ENCODE data around the gene NEDD9.

NEDD9 gene

DNA sequence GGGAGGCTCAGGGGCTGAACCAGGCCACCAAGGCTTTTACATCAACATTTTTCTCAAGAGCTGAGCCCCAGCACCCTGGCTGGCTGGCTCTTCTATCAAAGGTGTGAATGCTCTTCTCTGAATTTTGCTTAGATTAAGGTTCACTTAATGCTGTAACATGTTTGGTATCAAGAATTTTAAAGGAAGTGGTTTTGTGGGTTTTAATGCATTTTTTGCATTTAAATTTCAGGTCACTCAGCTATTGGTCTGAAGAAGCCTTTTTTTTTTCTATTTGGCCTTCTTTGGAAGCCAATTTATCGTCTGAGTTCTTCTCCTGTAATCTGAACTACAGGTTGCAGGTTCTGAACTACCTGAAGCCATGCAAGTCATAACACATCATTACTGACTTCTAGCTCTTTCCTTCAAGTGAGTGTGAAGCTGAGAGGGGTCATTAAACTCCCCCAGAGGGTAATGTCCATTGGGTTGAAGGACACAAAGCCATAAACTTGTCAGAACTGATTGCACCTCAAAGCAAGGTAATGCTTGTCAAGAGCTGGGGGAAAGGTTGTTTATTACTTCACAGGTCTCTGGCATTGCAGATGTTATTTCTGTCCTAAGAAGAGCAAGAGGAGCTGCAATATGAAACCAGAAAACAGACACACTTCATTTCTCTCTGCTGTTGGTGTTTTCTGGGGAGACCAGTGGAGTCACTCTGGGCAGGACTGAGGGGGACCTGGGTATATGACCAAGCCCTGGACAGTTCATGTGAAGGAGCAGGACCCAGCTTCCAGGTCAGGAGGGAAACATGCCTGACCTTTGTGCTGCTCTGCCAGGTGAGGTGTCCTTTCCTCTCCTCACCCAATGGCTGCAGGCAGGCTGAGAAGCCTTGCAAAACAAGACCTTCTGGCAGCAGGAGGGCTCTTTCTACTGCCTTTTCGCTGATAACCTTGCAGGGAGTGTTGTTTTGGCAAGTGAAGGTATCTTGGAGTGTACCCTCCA lies 26.1 kb upstream of the NEDD9 start:
- DNase-seq = no peak

DNA sequence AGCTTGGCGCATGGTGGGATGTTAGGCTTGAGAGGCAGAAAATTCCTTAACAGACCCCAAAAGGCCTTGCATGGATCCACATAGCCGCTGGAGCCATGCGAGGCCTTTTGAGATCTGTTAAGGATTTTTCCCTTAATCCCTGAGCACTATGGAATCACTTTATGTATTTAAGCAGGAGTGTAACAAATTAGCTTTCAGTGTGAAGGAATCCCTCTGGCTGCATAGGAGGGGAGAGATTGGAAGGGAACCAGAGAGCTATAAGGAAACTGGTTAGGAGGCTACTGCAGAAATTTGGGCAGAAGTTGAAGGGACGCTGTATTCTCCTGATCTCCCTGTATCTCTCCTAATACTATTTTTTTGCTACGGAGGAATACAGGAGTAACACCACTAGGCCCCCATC lies 23.1 kb upstream of the NEDD9 start:
- no peak for DNase-seq

DNA sequence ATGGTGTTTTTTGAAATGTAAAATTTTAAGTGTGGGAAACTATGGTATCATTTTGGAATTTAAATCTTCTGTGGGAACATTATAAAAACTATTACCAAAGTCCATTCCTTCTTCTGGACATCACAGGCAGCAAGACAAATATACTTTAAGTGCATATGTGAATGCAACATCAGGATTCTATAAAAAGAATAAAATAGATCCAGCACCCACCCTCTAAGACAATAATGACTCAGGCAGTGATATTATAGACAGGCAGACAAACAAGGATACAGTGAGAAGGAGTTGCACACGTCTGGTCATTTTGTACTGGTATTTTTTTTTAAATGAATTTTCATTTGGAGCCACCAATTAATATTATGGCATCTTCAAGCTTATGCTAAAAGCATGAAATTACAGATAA lies 21.1 kb upstream of the NEDD9 start:
- DNase-seq = no peak

DNA sequence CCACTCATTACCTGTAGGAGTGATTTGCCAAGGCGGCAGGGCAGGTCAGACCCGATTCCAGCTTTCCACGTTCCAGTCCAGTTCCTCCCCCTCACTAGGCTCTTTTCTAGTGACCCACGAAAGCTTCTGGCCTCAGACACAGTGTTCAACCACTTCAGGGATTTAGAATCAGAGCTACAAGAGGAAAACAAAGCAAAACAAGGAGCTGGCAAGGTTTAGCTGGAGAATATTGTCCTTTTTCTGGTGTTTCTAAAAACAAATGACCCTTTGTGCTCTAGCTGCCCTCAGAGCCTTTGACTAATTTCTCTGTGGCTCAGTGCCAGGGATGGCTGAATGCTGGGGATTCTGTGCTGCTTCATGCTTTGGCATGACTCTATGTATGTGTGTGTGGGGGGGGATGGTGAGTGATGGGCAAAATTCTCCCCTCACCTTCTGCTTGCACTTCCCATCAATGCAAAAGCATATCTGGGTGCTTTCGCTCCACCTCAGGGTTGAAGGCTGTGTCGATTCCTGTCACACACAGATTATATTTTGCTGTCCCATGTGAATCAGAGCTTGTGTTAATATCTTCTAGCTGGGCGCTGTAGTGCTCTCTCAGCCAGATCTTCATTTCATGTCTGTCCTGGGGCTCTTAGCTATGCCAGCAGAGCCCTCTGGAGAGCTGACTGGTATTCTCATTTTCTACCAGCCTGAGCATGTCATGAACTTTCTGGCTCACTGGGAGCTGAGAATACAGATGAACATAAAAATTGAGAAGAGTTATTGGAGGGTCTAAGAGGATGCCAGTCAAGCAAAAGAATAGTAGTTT lies 19.3 kb upstream of the NEDD9 start:
- no peak for DNase-seq

DNA sequence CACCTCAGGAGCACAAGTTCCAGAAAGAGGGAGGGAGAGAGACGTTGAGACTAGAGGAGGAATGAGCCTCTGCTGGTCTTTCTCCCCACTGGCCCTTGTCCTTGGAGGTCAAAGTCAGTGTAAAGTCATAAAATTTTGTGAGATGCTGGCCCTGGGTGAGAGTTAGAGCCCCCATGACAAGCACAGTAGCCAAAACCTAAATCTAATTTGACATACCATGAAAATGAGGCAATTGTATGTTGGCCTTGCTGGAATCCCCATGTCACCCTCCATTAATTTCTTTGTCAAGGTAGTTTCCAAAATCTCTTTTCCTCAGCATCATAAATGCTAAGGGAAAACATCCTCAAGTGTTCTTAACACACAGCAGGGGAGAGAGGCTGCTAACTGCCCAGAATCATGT lies 17.6 kb upstream of the NEDD9 start:
- DNase-seq = no peak

DNA sequence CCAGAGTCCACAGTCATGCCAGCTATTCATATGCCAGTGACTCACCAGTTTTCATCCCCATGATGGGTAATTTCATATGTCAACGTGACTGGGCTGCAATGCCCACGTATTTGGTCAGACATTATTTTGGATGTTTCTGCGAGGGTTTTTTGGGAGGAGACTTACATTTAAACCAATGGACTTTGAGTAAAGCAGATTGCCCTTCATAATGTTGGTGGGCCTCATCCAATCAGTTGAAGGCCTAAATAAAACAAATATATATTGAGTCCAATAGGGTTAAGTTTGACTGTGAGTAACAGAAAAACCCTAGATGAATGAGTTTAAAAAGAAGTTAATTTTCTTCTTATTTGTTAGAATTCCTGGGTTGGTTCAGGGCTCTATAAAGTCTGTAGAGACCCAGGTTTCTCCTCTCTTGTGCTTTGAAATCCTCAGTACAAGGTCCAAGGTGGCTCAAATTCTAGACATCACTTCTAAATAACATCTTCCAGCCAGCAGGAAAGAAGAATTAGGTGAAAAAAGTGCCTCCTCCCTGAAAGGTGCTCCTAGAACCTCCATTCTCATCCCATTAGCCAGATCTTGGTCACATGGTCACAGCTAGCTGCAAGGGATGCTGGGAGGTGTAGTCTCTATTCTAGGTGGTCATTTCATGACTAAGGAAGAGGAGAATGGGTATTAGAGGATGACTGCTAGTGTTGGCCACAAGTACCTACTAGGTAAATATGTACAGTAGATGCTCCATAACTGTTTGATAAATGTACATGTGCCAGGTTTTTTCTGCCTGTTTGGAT lies 16.7 kb upstream of the NEDD9 start:
- DNase-seq = peak in 2 of 4 experiments; percentile 9 to 13

DNA sequence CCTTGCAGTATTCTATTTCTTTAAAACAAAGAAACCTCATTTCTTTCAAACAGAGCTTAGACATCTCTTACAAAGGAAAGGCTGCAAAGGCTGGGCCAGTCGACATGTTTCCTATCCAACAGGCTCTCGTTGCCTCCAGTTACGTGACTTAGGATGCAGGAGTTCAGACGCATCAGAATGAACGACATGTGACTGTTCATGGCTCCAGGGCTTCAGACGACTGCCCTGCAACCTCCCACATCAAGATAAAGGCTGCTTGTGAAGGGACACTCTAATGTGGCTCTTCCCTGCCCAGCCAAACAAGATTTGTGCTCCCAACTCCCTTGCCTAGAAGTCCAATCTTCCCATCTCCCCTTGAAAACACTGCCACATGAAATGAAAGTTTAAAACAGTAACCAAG lies 14.3 kb upstream of the NEDD9 start:
- no peak for DNase-seq

DNA sequence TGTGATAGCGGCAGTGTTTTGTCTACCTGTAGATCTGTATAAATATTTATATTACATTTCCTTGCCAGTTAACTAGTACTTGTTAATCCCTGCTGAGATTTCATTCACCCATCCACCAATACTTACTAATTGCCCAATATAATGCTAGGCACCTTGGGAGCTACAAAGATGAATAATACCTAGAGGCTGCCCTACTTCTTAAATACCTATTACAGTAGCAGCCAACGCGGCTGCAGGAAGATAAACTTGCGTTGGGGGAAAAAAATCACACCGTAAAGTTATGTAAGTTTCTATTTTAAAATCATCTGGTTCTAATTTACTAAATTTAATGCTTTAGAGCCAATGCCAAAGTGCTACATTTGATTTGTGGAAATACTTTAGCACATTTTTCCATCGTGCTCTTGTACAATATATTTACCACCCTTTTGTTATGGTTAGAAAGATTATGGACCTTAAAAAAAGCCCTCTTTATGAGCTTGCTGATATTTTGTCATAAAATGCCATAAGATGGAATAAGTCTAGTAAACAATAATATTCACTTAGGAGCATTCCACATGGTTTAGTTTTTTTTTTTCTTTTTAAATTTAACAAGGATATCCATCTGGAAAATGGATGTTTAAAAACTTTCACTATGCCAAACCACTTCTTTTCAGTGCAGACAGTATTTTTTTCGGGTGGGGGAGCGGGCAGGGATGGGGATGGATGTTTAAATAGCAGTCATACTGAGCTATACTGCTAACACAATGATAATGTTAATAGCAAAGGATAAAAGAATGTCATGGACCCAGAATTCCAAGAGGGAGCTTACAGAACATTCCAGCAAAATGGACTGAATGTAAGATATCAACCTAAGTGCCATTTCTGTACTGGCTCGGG lies 13.2 kb upstream of the NEDD9 start:
- DNase-seq = no peak

DNA sequence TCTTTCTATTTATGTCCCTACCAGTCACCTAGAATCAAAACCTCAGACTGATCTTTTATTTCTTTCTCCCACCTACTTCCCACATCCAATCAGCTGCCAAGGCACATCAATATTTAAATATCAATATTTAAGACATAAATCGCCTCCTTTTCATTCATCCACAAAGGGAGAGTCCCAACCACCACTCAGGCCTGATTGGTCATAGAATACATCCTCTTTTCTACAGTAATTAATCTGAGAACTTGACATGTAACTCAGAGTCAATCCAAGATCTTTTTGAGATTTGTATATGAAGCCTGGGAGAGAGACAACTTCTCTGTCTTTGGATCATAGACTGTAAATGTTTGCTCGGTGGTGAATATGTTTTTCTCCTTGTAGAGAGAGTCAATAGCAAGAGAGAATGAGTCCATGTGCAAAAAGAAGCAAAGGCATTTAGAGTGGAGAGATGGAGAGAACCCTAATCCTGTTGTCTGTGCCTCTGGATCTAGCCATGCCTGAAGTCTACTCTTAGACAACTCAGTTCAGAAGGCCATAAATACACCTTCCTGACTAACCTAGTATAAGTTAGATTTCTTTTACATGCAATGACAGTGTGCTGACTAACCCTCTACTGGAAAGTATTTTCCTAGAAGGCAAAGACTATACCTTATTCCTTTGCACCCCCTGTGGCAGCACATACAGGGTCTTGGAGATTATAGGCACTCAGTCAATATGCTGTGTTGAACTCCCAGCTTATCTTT lies 12.1 kb upstream of the NEDD9 start:
- DNase-seq = peak in 1 of 4 experiments; percentile 5

DNA sequence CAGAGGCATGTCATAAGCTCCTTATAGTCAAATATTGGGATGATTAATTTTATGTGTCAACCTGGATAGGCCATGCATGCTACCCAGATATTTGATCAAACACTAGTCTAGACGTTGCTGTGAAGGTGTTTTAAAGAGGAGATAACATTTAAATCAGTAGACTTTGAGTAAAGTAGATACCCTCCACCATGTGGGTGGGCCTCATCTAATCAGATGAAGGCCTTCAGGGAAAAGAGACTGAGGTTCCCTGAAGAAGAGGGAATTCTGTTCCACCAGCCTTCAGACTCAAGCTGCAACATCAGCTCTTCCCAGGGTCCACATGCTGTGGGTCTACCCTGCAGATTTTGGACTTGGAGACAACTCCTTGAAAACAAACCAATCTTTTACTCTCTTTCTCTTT lies 11.4 kb upstream of the NEDD9 start:
- no peak for DNase-seq

DNA sequence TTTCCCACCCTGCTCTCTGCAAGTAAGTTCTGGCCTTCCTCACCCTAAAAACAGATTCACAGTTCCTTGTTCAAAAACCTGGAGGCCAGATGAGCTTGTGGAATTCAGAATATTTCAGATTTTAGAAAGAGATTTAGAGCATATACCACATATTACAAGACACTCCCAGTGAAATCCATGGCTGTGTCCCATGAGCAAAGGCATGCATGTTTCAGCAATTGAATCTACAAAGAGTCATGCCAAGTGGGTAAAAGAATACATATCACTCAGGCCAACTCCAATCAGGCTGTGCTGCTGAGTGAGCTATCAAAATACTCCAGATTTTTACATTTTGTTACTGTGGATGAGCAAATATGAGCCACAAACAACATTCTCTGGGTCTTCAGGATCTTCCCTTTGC lies 10.2 kb upstream of the NEDD9 start:
- no peak for DNase-seq

DNA sequence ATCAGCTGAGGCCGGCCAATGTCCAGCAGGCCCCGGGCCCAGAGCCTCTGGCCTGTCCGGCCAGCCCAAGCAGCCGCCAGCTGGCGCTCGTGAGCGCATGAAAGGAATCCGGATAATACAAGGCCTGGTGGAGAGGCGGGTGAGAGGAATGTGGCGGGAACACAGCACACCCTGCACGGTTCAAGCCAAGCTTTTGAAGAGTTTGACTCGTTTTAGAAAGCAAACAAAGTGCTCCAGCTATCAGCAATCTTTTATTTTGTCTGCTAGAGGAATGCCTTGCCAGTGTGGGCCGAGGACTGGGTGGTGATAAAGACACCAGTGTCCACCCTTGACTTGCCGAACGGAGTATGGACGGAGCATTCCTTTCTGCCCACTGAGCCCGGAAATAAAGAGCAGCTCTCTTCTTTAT lies 9.3 kb upstream of the NEDD9 start:
- no peak for DNase-seq

DNA sequence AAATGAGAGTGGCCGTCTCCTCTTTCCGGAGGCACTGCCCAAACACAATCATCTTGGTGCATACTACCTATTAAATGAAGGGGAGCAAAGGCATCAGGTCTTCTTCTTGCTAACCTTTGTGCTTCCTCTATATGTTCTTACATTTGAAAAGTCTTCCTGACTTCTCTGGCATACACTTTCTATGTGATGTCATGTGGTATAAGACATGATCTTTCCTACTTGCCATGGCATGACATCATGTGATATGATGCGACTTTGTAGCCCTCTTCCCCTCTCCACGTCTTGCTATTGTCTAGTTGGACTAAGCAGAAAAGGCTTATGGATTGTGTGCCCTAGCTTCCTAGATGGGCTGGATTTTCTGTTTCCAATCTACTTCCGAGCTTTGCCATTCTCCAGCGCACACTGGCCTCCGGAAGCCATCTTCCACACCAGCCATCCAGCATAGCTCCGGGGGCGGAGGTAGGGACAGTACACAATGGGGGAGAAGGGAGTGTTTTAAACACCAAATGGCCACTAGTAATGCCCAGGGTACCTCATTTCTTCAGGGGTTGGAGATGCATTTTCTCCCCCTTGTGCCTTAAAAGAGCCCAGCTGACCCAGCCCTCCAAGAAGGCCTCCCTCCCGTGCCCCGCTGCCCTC lies 8.8 kb upstream of the NEDD9 start:
- DNase-seq = no peak

DNA sequence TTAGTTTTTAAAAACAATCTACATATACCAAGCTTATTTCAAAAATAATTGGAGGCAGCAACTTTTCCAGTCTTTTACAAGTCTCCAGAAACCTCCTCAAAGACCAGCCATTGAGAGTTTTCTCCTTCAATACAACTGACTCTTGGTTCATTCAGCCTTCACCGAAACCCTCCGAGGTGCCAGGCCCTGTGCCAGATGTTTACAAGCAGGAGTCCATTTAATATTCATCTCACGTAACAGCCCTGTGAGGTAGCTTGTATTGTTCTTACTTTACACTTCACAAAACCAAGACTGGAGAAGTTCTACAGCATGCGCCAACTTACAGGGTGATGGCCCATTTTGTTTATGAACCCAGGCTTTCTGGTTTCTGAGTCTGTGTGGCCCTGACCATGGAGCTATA lies 5.5 kb upstream of the NEDD9 start:
- no peak for DNase-seq

DNA sequence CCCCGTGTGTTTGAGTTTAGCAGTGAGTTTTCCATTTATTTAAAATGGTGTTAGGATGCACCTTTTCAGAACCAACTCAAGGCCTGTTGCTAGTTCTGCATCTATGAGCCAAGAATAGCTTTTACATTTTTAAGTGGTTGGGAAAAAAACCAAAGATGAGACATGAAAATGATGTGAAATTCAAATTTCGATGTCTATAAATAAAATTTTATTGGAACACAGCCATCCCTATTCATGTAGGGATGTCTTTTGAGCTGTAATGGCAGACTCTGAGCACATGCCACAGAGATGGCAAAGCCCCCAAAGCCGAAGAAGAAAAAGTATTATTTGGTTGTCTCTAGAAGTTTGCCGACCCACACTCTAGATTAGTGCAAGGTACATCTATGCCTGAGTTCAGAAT lies 5.0 kb upstream of the NEDD9 start:
- DNase-seq = no peak

DNA sequence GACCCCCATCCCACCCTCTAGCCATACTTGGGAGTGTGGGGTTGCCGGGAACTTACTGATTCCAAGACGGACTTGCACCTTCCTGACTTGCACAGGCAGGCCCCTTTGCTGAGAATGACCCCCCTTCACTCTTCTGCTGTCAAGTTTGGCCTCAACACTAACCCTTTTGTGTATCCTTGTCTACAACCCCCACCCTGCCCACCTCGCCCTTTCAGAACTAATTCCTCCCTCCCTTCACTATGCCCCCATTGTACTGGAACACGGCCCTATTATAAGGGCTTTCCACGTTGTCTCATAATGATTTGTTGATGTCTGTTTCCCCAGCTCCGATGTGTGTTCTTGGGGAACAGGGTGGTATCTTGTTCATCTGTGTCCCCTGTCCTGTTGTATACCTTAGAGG lies 4.4 kb upstream of the NEDD9 start:
- no peak for DNase-seq

DNA sequence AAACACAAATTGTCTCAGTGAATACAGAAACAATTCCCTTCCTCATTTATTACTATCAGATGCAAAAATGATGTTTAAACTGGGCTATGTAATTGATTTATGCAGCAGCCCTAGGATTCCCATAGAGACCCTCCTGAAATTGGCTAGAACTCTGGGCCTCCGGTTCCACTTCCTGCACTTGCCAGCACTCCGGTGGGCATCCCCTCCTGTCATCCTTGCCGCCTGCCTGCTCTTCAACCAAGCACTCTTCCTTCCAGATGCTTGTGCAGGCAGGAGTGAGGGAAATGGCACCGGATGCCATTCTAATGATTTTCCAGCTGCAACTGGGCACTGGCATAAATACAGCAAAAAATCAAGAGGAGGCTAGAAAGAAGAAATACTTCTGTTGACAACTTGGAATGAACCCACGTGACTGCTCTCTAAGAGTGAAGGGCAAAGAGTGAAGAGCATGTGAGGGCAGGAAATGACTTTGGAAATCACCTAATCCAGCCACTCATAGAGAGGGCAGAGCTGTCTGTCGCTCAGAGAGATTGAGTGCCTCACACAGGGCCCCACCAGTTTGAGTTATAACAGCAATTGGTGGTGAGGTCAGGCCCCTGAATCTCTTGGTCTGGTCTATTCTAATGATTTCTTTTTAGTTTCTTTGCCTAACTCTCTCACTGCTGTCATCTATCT lies 3.7 kb upstream of the NEDD9 start:
- DNase-seq = peak in 3 of 4 experiments; percentile 37 to 59 (median 45)

DNA sequence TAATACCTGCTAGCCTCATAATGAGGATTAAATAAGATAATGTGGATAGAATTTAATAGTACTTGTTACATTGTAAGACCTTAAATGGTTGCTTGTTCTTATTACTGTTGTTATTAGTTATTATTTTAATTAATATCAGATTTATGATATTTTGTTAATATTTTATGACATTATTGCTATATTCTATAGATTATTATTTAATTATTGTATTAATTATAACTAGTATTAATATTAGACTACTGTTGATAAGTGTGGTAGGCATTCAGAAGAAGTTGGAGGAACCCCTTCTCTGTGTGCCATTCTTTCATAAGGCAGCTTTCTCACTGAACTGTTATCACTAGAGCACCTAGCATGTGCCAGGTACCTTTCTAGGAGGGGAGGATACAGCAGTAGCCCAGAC lies 2.6 kb upstream of the NEDD9 start:
- no peak for DNase-seq

DNA sequence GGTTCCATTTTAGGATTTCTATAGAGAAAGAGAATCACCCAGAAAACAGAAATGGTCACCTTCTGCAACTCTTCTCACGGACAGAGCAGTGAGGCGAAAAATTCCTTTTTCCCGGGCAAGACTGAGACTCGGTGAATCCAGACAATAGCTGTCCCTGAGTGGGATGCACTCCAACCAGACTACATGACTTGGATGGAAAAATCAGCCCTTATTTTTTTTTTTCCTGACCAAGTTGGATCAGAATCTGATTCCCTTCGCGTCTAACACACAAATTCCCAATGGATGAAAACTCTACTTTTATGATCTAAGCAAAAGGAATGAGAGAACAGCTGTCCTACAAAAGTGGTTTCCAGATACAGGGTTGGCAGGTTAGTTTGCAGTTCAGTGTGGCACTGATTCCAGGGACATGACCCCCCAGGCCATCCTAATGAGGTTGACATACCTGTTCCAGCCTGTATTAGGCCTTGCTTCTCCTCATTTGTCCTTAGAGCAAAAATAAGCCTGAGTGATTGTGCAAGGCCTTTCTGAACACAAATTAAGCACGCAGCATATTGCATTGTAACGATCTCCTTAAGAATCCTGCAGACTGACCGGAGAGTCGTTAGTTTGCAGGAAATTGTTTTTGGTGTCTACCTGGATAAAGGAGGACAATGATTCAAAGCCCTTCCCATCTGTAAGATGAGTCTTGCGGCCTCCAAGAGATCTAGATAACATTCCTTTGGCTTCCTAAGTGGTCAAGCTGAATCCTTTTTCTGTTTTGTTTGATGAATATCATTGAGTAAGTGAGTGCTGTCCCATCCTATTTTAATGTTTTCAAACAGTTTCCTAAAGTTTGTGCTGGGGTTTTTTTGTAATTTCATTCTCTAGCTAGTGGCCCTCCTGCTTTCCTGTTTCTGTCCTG lies 1.5 kb upstream of the NEDD9 start:
- DNase-seq = no peak
